Prostate gland (tissue), 2 donors: ENCODE measurements around the gene RMND5B. TPM values are rescaled to one million over a fixed set of nuclear protein-coding genes. Genes with fewer than 3 reads are reported as not detected.

Experiments used
- DNase-seq: peaks from one replicate; pipeline ENCODE4 v3.0.0-alpha.2; 2019; ENCODE audit warnings: low spot score
- H3K27ac ChIP-seq, 2 donors: fragments of 200-600 bp; sonication (generic); 2 replicates each; pipeline ENCODE4 v1.5.1; 2017 to 2019
- H3K27me3 ChIP-seq: fragments of 200-600 bp; sonication (generic); replicated peaks from 2 replicates; pipeline ENCODE4 v1.5.1; 2019; ENCODE audit not compliant: insufficient read depth
- H3K36me3 ChIP-seq, 2 donors: fragments of 200-600 bp; sonication (generic); 1 replicate in 1 of 2; 2 replicates in 1 of 2; pipeline versions ENCODE4 v1.5.1 to v1.8.1; 2017 to 2019
- H3K4me1 ChIP-seq: fragments of 200-600 bp; sonication (generic); replicated peaks from 2 replicates; pipeline ENCODE4 v1.5.1; 2019
- H3K4me3 ChIP-seq, 2 donors: fragments of 200-600 bp; sonication (generic); 2 replicates each; pipeline ENCODE4 v1.5.1; 2017 to 2019
- H3K9me3 ChIP-seq: fragments of 200-600 bp; sonication (generic); 2 replicates; pipeline ENCODE4 v1.5.1; 2017
- POLR2A ChIP-seq: fragments of 450-650 bp; IDR thresholded peaks from one replicate; pipeline ENCODE4 v1.6.1; 2016; ENCODE audit warnings: antibody characterized with exemption, mild to moderate bottlenecking
- POLR2AphosphoS5 ChIP-seq: sonication (generic); formaldehyde crosslinking; IDR thresholded peaks from one replicate; pipeline ENCODE4 v1.6.1; 2017; ENCODE audit warnings: antibody characterized with exemption
- WGBS: methylation state at CpG from one replicate; pipeline ENCODE4 v1.1.5; 2018; 5-methylcytosine and 5-hydroxymethylcytosine counted together
- intact Hi-C: fragments of 100-400 bp; cut with DNase I; formaldehyde crosslinking; loops from one replicate; pipeline ENCODE4 v1.14.2; 2022
- total RNA-seq, 2 donors: library from RNA; depleted of rRNA; stranded (reverse); fragments of >200 nt; gene quantifications; one replicate each; pipeline ENCODE4 v1.1.0, GENCODE V29; 2016

Gene RMND5B
- total RNA-seq, 2 donors from 2014 or later, result 33.7 to 39.1 TPM

DNA sequence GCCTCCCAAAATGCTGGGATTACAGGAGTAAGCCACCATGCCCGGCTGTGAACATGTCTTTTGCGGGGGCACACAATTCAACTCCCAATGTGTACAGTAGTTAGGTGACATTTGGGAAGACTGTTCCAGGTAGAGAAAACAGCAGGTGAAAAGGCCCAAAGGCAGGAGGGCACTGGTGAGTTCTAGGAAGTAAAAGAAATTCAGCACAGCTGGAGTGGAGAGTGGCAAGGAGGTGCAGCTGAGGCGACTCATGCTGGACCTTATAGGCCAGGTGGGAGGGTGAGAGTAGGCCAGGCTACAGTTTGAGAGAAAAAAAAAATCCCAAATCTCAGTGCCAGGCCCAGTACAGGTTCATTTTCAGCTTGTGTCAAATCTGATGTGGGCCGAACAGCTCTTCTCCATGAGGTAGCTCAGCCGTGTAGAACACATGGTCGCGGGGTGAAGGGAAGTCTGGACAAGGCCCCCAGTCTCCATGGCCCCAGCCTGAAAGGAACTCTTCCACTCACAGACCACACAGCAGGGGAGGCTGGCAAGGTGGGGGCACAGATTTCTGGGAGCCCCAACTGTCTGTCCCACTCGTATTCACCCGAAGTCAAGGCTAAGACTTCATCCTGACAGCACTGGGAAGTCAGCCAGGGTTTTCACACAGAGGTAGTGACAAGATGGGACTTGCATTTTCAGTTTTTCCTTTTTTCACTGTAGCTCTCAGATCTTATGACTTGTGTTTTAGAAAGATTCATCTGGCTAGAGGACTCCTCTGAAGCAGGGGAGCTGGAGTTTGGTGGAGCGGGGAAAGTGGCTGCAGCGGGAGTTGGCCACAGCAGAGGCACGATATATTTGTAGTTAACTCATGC, 69.0 kb downstream of the RMND5B start:
- peak; percentile 57 for DNase-seq
- Histone ChIP-seq H3K27ac (no peak overlapping the region), H3K4me1 (no peaks in the 10 kb centered on the region), H3K4me3 (no peak overlapping the region), H3K27me3 (no peaks in the 10 kb centered on the region), H3K36me3 (no peaks in the 10 kb centered on the region), H3K9me3 (no peaks in the 10 kb centered on the region)
- TF ChIP-seq POLR2A, result no peak
- TF ChIP-seq POLR2AphosphoS5, result peak; percentile 23
- WGBS, result 48% methylated on average over 12 of the region's 12 CpGs
- intact Hi-C loops, result no loop called here

Other genes starting within 250 kb of the RMND5B start
- gene PROP1, start 134.8 kb upstream of the RMND5B start, total RNA-seq, result not detected
- gene N4BP3, start 17.5 kb upstream of the RMND5B start, total RNA-seq, result 1 to 10 TPM; 2.3 to 4.7 TPM
- 100 to 1,000 TPM; 270 to 284 TPM for gene NHP2, start 22.9 kb downstream of the RMND5B start, total RNA-seq
- gene GMCL2, start 56.4 kb downstream of the RMND5B start, total RNA-seq, result 1 to 10 TPM in 1 of 2 donors, not detected in 1; 2.8 TPM
- 100 to 1,000 TPM in 1 of 2 donors, 10 to 100 TPM in 1; 73.1 to 104 TPM for gene HNRNPAB, start 73.5 kb downstream of the RMND5B start, total RNA-seq
- gene PHYKPL, start 101.8 kb downstream of the RMND5B start, total RNA-seq, result 100 to 1,000 TPM in 1 of 2 donors, 10 to 100 TPM in 1; 43.4 to 135 TPM